ENCODE results near the gene SLC16A12. TPM values are rescaled to one million over a fixed set of nuclear protein-coding genes. Genes with fewer than 3 reads are reported as not detected.

The SLC16A12 gene
- total and polyA plus RNA-seq, 5 donors from 2014 or later = not detected

- H3K27ac ChIP-seq (ENCODE audit: insufficient read depth, low read length, poor library complexity, severe bottlenecking) = no peak overlapping the region
- no peaks in the 10 kb centered on the region for H3K4me1 ChIP-seq (ENCODE audit: control insufficient read depth, insufficient read depth, low read length, poor library complexity, severe bottlenecking)
- DNase-seq (no peak), ATAC-seq (ENCODE audit: low read depth in 2 of 2) (no peak)
- Mint-ChIP-seq H3K27me3 (peaks cover 19% of the 10 kb centered on the region), H3K4me1 (no peaks in the 10 kb centered on the region), H3K27ac (no peak overlapping the region), H3K4me3 (no peak overlapping the region), H3K9me3 (peaks cover 0 to 3% (median 0%) of the 10 kb centered on the region in 7 donors), H3K36me3 (no peaks in the 10 kb centered on the region)
- no peaks in the 10 kb centered on the region for H3K9me3 ChIP-seq (ENCODE audit: control insufficient read depth in 2 of 2, low read length in 2 of 2)
- H3K4me3 ChIP-seq (ENCODE audit: low read depth, low read length) = no peak overlapping the region
- no peaks in the 10 kb centered on the region for H3K36me3 ChIP-seq (ENCODE audit: control insufficient read depth, insufficient read depth, low read length)
- H3K27me3 ChIP-seq (ENCODE audit: control insufficient read depth, insufficient read depth, low read length) = peaks cover 9% of the 10 kb centered on the region
Observed at GRCh38 chr10:89490596-89491335, 44.6 kb downstream of the SLC16A12 start.

- Mint-ChIP-seq H3K9me3 (peaks cover 0 to 3% (median 0%) of the 10 kb centered on the region in 7 donors), H3K36me3 (no peaks in the 10 kb centered on the region), H3K27ac (no peak overlapping the region), H3K4me1 (no peaks in the 10 kb centered on the region), H3K4me3 (no peak overlapping the region), H3K27me3 (peaks cover 38% of the 10 kb centered on the region)
- no peak overlapping the region for H3K4me3 ChIP-seq (ENCODE audit: low read depth, low read length)
- H3K27me3 ChIP-seq (ENCODE audit: control insufficient read depth, insufficient read depth, low read length) = peaks cover 6% of the 10 kb centered on the region
- DNase-seq (no peak), ATAC-seq (ENCODE audit: low read depth in 2 of 2) (no peak)
- H3K4me1 ChIP-seq (ENCODE audit: control insufficient read depth, insufficient read depth, low read length, poor library complexity, severe bottlenecking) = no peaks in the 10 kb centered on the region
- no peaks in the 10 kb centered on the region for H3K9me3 ChIP-seq (ENCODE audit: control insufficient read depth in 2 of 2, low read length in 2 of 2)
- no peaks in the 10 kb centered on the region for H3K36me3 ChIP-seq (ENCODE audit: control insufficient read depth, insufficient read depth, low read length)
- H3K27ac ChIP-seq (ENCODE audit: insufficient read depth, low read length, poor library complexity, severe bottlenecking) = no peak overlapping the region
Observed at GRCh38 chr10:89482256-89482655, 53.1 kb downstream of the SLC16A12 start.

- Mint-ChIP-seq H3K27me3 (peaks cover 38% of the 10 kb centered on the region), H3K4me3 (no peak overlapping the region), H3K36me3 (no peaks in the 10 kb centered on the region), H3K9me3 (peaks cover 0 to 3% (median 0%) of the 10 kb centered on the region in 7 donors), H3K4me1 (no peaks in the 10 kb centered on the region), H3K27ac (no peak overlapping the region)
- no peak overlapping the region for H3K27ac ChIP-seq (ENCODE audit: insufficient read depth, low read length, poor library complexity, severe bottlenecking)
- DNase-seq = no peak
- H3K4me3 ChIP-seq (ENCODE audit: low read depth, low read length) = no peak overlapping the region
- H3K4me1 ChIP-seq (ENCODE audit: control insufficient read depth, insufficient read depth, low read length, poor library complexity, severe bottlenecking) = no peaks in the 10 kb centered on the region
- no peaks in the 10 kb centered on the region for H3K9me3 ChIP-seq (ENCODE audit: control insufficient read depth in 2 of 2, low read length in 2 of 2)
- H3K36me3 ChIP-seq (ENCODE audit: control insufficient read depth, insufficient read depth, low read length) = no peaks in the 10 kb centered on the region
- no peak for ATAC-seq (ENCODE audit: low read depth in 2 of 2)
- H3K27me3 ChIP-seq (ENCODE audit: control insufficient read depth, insufficient read depth, low read length) = peaks cover 5% of the 10 kb centered on the region
Observed at GRCh38 chr10:89481662-89482061, 53.7 kb downstream of the SLC16A12 start.

- Histone ChIP-seq H3K36me3 (ENCODE audit: control insufficient read depth, insufficient read depth, low read length) (no peaks in the 10 kb centered on the region), H3K27me3 (ENCODE audit: control insufficient read depth, insufficient read depth, low read length) (peaks cover 9% of the 10 kb centered on the region), H3K9me3 (ENCODE audit: control insufficient read depth in 2 of 2, low read length in 2 of 2) (no peaks in the 10 kb centered on the region), H3K4me3 (ENCODE audit: low read depth, low read length) (no peak overlapping the region), H3K4me1 (ENCODE audit: control insufficient read depth, insufficient read depth, low read length, poor library complexity, severe bottlenecking) (no peaks in the 10 kb centered on the region), H3K27ac (ENCODE audit: insufficient read depth, low read length, poor library complexity, severe bottlenecking) (no peak overlapping the region)
- peaks cover 0 to 3% (median 0%) of the 10 kb centered on the region in 7 donors for H3K9me3 Mint-ChIP-seq
- H3K4me1 Mint-ChIP-seq = no peaks in the 10 kb centered on the region
- no peak overlapping the region for H3K4me3 Mint-ChIP-seq
- H3K27me3 Mint-ChIP-seq = peaks cover 42% of the 10 kb centered on the region
- no peak overlapping the region for H3K27ac Mint-ChIP-seq
- ATAC-seq (ENCODE audit: low read depth in 2 of 2) (no peak), DNase-seq (no peak)
- no peaks in the 10 kb centered on the region for H3K36me3 Mint-ChIP-seq
Observed at GRCh38 chr10:89479771-89480446, 55.5 kb downstream of the SLC16A12 start.

GRCh38 chr10:89478739-89479654 is 56.4 kb downstream of the SLC16A12 start:
- H3K27me3 Mint-ChIP-seq = peaks cover 41% of the 10 kb centered on the region
- H3K9me3 ChIP-seq (ENCODE audit: control insufficient read depth in 2 of 2, low read length in 2 of 2) = no peaks in the 10 kb centered on the region
- DNase-seq (no peak), ATAC-seq (ENCODE audit: low read depth in 2 of 2) (no peak)
- H3K9me3 Mint-ChIP-seq = peaks cover 0 to 3% (median 0%) of the 10 kb centered on the region in 7 donors
- no peaks in the 10 kb centered on the region for H3K36me3 ChIP-seq (ENCODE audit: control insufficient read depth, insufficient read depth, low read length)
- no peaks in the 10 kb centered on the region for H3K4me1 Mint-ChIP-seq
- no peaks in the 10 kb centered on the region for H3K4me1 ChIP-seq (ENCODE audit: control insufficient read depth, insufficient read depth, low read length, poor library complexity, severe bottlenecking)
- peaks cover 10% of the 10 kb centered on the region for H3K27me3 ChIP-seq (ENCODE audit: control insufficient read depth, insufficient read depth, low read length)
- H3K4me3 ChIP-seq (ENCODE audit: low read depth, low read length) = no peak overlapping the region
- H3K27ac ChIP-seq (ENCODE audit: insufficient read depth, low read length, poor library complexity, severe bottlenecking) = no peak overlapping the region
- H3K27ac Mint-ChIP-seq = no peak overlapping the region
- no peak overlapping the region for H3K4me3 Mint-ChIP-seq
- H3K36me3 Mint-ChIP-seq = no peaks in the 10 kb centered on the region

GRCh38 chr10:89478085-89478738 is 57.2 kb downstream of the SLC16A12 start:
- Mint-ChIP-seq H3K36me3 (no peaks in the 10 kb centered on the region), H3K9me3 (peaks cover 0 to 3% (median 0%) of the 10 kb centered on the region in 7 donors), H3K4me1 (no peaks in the 10 kb centered on the region), H3K27me3 (peaks cover 35% of the 10 kb centered on the region), H3K27ac (no peak overlapping the region), H3K4me3 (no peak overlapping the region)
- DNase-seq (no peak), ATAC-seq (ENCODE audit: low read depth in 2 of 2) (no peak)
- H3K9me3 ChIP-seq (ENCODE audit: control insufficient read depth in 2 of 2, low read length in 2 of 2) = no peaks in the 10 kb centered on the region
- H3K27me3 ChIP-seq (ENCODE audit: control insufficient read depth, insufficient read depth, low read length) = peaks cover 11% of the 10 kb centered on the region
- no peak overlapping the region for H3K4me3 ChIP-seq (ENCODE audit: low read depth, low read length)
- no peaks in the 10 kb centered on the region for H3K36me3 ChIP-seq (ENCODE audit: control insufficient read depth, insufficient read depth, low read length)
- H3K4me1 ChIP-seq (ENCODE audit: control insufficient read depth, insufficient read depth, low read length, poor library complexity, severe bottlenecking) = no peaks in the 10 kb centered on the region
- H3K27ac ChIP-seq (ENCODE audit: insufficient read depth, low read length, poor library complexity, severe bottlenecking) = no peak overlapping the region

GRCh38 chr10:89476150-89476549 is 59.2 kb downstream of the SLC16A12 start:
- no peak for ATAC-seq (ENCODE audit: low read depth in 2 of 2)
- H3K4me3 Mint-ChIP-seq = no peak overlapping the region
- no peak overlapping the region for H3K27ac ChIP-seq (ENCODE audit: insufficient read depth, low read length, poor library complexity, severe bottlenecking)
- no peaks in the 10 kb centered on the region for H3K9me3 Mint-ChIP-seq
- no peaks in the 10 kb centered on the region for H3K36me3 Mint-ChIP-seq
- DNase-seq = no peak
- no peaks in the 10 kb centered on the region for H3K4me1 Mint-ChIP-seq
- no peak overlapping the region for H3K27ac Mint-ChIP-seq
- H3K36me3 ChIP-seq (ENCODE audit: control insufficient read depth, insufficient read depth, low read length) = no peaks in the 10 kb centered on the region
- peaks cover 11% of the 10 kb centered on the region for H3K27me3 ChIP-seq (ENCODE audit: control insufficient read depth, insufficient read depth, low read length)
- H3K27me3 Mint-ChIP-seq = peaks cover 22% of the 10 kb centered on the region
- no peak overlapping the region for H3K4me3 ChIP-seq (ENCODE audit: low read depth, low read length)
- no peaks in the 10 kb centered on the region for H3K9me3 ChIP-seq (ENCODE audit: control insufficient read depth in 2 of 2, low read length in 2 of 2)
- H3K4me1 ChIP-seq (ENCODE audit: control insufficient read depth, insufficient read depth, low read length, poor library complexity, severe bottlenecking) = no peaks in the 10 kb centered on the region

Data from CD4-positive, CD25-positive, alpha-beta regulatory T cell (primary cell).